Measurements from ENCODE around the gene ORAI1.
"Not testable (repeated sequence)": the region's sequence is repeated elsewhere in the genome, so short reads cannot be mapped to it uniquely, and the experiment has no call there.

Gene ORAI1

GRCh38 chr12:121626087-121626852 lies at the start of gene ORAI1:
ORAI1 (plus strand) TSS chr12:121626530.
- DNase-seq (ENCODE audit: low spot score) = peak; percentile 94

GRCh38 chr12:121576851-121577391 lies 49.4 kb upstream of the ORAI1 start:
- no peak for DNase-seq (ENCODE audit: low spot score)

GRCh38 chr12:121577443-121578180 lies 48.7 kb upstream of the ORAI1 start:
- no peak for DNase-seq (ENCODE audit: low spot score)

- no peak for DNase-seq (ENCODE audit: low spot score)
Observed at GRCh38 chr12:121578230-121579189, 47.8 kb upstream of the ORAI1 start.

DNA sequence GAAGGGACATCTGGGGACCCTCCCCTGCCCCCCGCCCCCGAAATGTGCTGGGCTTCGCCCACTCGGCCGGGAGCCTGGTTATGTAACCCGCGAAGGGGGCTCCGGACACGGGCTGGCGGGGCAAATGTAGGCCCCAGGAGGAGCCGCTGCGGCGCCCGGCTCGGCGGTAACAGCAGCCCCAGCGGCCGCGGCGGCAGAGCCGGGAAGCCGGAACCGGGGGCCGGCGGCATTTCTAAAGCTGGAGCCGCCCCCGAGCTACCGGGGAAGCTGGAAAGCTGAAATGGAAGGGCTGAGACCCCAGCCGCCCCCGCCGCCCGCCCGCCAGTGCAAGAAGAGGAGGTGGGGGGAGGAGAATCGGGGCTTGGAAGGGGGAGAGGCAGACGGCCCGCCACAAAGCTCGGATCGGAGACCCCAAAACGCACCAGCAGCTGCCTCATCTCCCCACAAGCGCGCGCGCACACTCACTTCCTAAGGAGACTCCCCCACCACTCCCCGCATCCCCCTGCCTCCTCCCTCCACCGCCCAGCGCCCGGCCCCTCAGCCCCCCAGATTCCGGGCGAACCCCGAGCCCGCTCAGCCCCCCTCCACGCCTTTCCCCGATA lies 47.0 kb upstream of the ORAI1 start:
- DNase-seq (ENCODE audit: low spot score) = peak; percentile 30

- peak; percentile 71 for DNase-seq (ENCODE audit: low spot score)
Observed at GRCh38 chr12:121579981-121580868, 46.1 kb upstream of the ORAI1 start.

GRCh38 chr12:121580959-121581685 lies 45.2 kb upstream of the ORAI1 start, which contains the start of gene KDM2B:
KDM2B (minus strand) TSS chr12:121581023; CDS start chr12:121580911, 112 bp downstream.
- no peak for DNase-seq (ENCODE audit: low spot score)

- no peak for DNase-seq (ENCODE audit: low spot score)
Observed at GRCh38 chr12:121581686-121582429, 44.5 kb upstream of the ORAI1 start.

DNA sequence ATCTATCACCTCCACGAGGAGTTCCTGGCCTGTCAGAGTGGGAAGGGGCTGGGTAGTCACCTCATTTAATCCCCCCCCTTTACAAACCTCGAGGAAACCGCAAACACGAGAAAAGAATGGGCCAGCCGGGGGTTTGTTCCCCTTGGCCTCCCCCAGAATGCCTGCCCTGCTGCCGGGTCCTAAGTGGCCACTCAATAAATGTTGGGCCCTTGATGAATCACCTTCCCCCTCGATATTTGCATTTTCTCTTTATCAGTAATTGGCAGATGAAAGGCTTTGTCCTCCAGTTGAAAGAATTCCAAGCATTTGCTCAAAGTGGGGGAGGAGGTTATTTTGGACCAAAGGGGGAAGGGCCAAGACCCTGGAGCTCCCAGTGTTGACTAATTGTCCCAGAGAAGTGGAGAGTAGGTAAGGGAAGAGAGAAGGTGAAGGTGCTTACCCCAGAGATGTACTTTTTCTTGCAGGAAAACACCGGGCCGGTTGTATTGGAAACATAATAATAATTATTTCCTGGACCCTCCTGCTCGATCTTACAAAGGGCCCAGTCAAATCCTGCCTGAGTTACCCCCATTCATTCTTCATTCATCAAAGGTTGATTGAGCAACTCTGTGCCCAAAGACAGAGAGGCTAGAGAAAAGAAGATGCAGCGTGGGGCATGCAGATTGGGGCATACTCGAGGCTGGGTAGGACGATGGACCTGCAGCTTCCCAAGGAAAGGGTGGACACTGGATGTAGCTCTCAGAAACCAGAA lies 43.6 kb upstream of the ORAI1 start:
- no peak for DNase-seq (ENCODE audit: low spot score)

- DNase-seq (ENCODE audit: low spot score) = not testable (repeated sequence)
Observed at GRCh38 chr12:121583334-121583661, 43.0 kb upstream of the ORAI1 start.

DNA sequence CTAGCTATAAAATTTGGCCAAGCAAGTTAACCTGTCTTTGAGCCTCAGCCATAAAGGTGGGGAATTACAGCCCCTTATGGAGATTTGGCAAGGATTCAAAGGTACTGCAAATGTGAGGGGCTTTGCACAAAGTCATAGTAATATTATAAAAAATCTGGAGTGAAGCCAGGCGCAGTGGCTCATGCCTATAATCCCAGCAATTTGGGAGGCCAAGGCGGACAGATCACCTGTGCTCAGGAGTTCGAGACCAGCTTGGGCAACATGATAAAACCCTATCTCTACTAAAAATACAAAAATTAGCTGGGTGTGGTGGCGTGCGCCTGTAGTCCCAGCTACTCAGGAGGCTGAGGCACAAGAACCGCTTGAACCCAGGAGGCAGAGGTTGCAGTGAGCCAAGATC lies 41.4 kb upstream of the ORAI1 start:
- not testable (repeated sequence) for DNase-seq (ENCODE audit: low spot score)

DNA sequence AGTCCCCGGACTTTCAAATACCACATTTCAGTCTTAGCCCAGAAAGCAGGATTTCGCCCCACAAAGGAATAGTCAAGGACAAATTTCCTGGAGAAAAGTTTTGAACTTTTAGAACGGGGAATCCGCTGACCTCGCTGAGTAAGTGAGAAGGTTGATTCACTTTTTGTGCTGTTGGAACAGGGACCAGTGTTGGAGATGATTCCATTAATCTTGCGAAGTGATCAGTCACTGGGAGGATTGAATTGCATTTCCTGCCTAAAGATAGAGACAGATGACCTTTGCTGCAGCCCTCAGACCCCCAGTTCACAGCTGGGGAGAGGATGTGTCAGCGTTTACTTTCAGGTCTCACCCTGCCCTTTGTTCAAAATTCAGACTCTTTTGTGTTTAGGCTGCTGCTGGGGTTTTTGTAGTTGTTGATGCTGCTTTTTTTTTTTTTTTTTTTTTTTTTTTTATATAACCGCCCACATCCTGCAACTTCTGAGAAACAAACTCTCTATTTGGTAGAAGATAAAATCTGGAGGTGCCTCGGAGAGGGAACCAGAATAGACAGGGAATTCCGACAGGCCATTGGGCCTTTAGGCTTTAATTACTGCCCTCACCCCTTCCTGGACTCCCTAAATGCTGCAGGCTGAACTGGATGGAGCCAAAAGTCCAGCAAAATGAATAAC lies 35.7 kb upstream of the ORAI1 start:
- peak; percentile 47 for DNase-seq (ENCODE audit: low spot score)

- DNase-seq (ENCODE audit: low spot score) = no peak
Observed at GRCh38 chr12:121592320-121592719, 34.0 kb upstream of the ORAI1 start.

- DNase-seq (ENCODE audit: low spot score) = no peak
Observed at GRCh38 chr12:121595520-121595919, 30.8 kb upstream of the ORAI1 start.

GRCh38 chr12:121596526-121596925 lies 29.8 kb upstream of the ORAI1 start:
- DNase-seq (ENCODE audit: low spot score) = no peak

DNA sequence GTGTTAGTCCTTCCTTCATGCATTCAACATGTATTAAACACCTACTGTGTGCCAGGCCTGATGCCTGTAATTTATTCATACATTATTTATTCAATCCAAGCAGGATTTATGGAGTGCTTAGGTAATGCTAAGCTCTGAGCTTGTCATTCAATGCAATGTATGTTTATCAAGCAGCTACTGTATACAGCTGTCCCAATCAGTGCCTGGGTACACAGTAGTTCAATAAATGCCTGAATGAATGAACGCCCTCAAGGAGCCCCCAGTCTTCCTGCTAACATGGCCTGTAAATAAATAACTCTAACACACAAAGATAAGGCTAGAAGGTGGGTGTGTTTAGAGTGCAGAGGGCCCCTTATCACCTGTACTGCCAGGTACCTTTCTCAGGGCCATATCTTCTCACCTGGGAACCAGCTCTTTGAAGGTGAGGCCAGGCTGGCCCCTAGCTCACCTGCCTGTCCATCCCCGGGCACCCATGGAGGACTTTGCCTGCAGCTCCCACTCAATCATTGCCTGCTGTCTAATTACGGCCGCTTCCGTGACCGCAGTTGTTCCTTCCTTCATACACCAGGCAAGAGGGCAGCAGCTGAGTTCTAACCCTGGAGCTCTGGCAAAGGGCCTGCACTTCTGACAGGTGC lies 25.5 kb upstream of the ORAI1 start:
- no peak for DNase-seq (ENCODE audit: low spot score)

DNA sequence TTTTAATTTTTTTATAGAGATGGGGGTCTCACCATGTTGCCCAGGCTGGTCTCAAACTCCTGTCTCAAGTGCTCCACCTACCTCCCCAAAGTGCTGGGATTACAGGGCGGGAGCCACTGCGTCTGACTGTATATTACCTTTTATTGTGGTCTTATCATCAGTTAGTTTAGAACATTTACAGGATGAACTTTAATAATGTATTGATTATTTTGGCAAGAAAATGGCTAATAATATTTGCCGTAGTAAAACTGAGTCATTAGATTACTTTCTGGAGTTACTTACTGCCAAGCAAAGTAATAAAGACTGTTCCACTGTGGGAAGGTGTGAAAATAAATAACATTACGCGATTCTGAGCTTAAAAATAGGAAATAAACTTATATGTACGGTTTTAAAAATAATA lies 23.6 kb upstream of the ORAI1 start:
- DNase-seq (ENCODE audit: low spot score) = no peak
